LNCaP clone FGC (cell line): ENCODE data around the gene TGM6.

Experiments
- DNase-seq: peaks from one replicate; pipeline ENCODE4 v3.0.0-alpha.2; 2011; ENCODE audit warnings: low read depth
- H3K4me3 ChIP-seq: 2 replicates; pipeline ENCODE4 v1.5.1; 2011; ENCODE audit warnings: mild to moderate bottlenecking, low read depth, low read length, control low read depth
- CTCF ChIP-seq: IDR thresholded peaks from 2 replicates; pipeline ENCODE4 v1.5.1; 2012; ENCODE audit warnings: mild to moderate bottlenecking; ENCODE audit not compliant: control insufficient read depth, insufficient read depth; ENCODE audit errors: extremely low read depth

The TGM6 gene

DNA sequence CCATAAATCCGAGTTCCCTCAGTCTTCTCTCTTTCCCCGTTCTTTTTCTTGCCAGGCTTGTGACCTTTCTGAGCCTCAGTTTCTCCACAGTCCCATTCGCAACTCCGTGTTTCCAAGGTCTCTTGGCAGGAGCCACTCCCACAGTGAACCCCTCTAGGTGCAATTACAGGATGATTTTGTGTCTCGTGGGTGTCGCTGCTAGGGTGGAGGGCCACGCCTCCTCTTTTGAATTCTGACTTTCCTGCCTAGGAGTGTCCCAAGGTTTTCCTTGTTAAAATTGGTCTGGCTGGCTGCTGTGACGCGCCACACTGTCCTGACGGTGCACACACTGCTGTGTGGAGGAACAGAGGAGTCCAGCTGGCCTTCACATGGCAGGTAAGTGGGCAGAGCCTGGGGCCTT lies at the start of gene TGM6:
TSS of gene TGM6 (plus strand) at position 301 of the 400 bp plus-strand sequence. CDS start at position 369, 68 bp downstream.
- TF ChIP-seq CTCF, result no peak
- no peak within 1 kb of the TSS for H3K4me3 ChIP-seq
- no peak for DNase-seq

DNA sequence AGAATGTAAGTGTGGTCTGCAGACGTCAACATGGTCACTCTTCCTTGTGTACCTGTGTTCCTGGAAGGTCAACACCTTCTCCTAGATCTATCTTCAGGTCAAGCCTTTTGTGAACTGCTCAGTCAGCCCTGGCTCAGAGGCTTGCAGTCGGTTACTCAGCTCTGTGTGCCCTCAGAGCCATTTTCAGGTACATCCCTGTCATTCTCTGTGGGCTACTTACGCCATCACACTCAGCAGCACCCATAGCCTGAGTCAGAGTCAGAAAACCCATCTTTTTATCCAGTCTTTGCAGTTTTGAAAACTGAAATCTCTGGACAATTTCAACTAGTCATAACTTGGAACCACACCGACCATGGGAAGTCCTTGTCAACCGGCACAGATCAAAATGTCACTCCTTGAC lies 49.6 kb upstream of the TGM6 start:
- no peak for DNase-seq
- H3K4me3 ChIP-seq, result no peak overlapping the region
- no peak for TF ChIP-seq CTCF

- no peak for TF ChIP-seq CTCF
- no peak for DNase-seq
- no peak overlapping the region for H3K4me3 ChIP-seq
Observed at GRCh38 chr20:2331901-2332565, 48.7 kb upstream of the TGM6 start.

GRCh38 chr20:2332711-2333110 lies 48.0 kb upstream of the TGM6 start:
- H3K4me3 ChIP-seq, result no peak overlapping the region
- TF ChIP-seq CTCF, result no peak
- DNase-seq, result no peak

DNA sequence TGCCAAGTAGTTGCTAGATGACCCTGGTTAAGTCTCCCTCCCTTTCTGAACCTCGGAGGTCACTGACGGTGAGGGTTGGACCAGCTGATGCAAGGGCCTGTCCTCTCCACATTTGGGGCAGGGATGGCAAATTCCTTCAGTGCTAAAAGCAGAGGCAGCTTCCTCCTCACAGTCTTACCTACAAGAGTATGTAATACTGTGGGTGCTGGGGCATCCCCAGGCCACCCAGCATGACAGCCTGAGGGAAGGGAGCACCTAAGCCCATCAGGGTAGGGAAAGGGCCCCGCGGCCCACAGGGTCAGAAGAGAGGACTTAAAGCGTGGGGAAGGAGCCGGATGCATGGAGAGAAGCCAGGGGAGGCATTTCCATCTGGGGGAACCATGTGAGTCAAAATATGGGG lies 46.9 kb upstream of the TGM6 start:
- no peak for DNase-seq
- H3K4me3 ChIP-seq, result no peak overlapping the region
- TF ChIP-seq CTCF, result no peak

DNA sequence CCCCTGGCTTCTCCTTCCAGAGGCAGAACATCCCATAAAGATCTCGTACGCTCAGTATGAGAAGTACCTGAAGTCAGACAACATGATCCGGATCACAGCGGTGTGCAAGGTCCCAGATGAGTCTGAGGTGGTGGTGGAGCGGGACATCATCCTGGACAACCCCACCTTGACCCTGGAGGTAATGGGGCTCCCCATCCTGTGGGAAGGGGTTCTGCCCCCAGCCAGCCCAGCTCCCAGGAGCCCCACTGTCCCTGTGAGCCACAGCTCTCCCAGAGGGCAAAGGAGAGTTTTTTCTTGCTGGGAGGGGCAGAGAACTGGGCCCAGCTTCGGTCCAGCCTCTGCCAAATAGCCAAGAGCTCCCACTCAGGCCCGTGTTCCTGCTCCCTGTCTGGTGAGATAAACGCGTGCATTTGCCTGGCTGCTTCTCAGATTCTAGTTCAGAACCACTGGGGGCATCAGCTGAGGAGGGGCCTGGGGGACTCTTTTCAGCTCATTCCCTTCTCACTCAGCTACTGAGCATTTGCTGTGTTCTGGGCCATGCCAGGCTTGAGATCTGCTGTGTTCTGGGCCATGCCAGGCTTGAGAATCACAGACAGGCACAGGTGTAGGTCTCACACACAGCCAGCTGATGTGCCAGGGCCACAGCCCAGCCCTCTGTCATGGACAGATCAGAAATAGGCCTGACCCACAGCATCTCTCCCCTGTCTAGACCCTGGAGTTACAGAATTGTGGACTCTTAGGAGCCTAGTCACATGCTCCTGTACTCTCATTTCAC lies 45.4 kb upstream of the TGM6 start:
- DNase-seq, result no peak
- TF ChIP-seq CTCF, result no peak
- H3K4me3 ChIP-seq, result no peak overlapping the region
